GM13976 (cell line): ENCODE measurements around the gene NTRK3.

Experiments
- DNase-seq: peaks from one replicate; pipeline ENCODE4 v3.0.0; 2012; ENCODE audit warnings: low spot score
- in situ Hi-C: fragments of 300-500 bp; cut with MboI; formaldehyde crosslinking; loops from one replicate; pipeline ENCODE4 v1.12.0; 2022; ENCODE audit warnings: low sequenced_read_pairs, mixed read lengths, inconsistent platforms; ENCODE audit not compliant: unreplicated experiment
- TF ChIP-seq, protein P1 (sequence below): IDR thresholded peaks from 2 replicates; pipeline ENCODE4 v1.5.1; 2012; ENCODE audit warnings: borderline replicate concordance, mild to moderate bottlenecking; ENCODE audit not compliant: insufficient read depth; ENCODE audit errors: extremely low read depth, missing control alignments, control extremely low read depth

NTRK3 gene

DNA sequence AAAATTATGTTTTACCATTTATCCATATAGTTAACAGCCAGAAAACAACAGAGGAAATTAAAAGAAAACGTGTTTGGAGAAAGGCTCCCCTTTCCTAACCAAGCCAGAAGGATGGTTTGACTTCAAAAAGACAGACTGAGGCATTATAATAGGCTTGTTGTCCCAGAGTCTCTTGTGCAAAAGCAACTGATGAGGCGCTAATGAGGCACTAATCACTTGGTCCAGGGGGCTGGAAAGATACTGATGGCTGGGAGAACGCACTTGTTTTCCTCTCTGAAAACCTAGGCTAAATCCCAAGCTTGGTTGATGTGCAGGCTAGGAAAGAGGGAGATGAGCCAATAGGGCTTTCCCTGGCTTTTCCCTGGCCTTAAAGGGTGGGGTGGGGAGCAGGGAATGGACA lies 389.6 kb downstream of the NTRK3 start:
- TF ChIP-seq, protein P1, sequence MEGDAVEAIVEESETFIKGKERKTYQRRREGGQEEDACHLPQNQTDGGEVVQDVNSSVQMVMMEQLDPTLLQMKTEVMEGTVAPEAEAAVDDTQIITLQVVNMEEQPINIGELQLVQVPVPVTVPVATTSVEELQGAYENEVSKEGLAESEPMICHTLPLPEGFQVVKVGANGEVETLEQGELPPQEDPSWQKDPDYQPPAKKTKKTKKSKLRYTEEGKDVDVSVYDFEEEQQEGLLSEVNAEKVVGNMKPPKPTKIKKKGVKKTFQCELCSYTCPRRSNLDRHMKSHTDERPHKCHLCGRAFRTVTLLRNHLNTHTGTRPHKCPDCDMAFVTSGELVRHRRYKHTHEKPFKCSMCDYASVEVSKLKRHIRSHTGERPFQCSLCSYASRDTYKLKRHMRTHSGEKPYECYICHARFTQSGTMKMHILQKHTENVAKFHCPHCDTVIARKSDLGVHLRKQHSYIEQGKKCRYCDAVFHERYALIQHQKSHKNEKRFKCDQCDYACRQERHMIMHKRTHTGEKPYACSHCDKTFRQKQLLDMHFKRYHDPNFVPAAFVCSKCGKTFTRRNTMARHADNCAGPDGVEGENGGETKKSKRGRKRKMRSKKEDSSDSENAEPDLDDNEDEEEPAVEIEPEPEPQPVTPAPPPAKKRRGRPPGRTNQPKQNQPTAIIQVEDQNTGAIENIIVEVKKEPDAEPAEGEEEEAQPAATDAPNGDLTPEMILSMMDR = no peak
- DNase-seq = no peak
- in situ Hi-C loops = no loop called here

GRCh38 chr15:87863152-87863551 lies 393.4 kb downstream of the NTRK3 start:
- TF ChIP-seq, protein P1 = no peak
- in situ Hi-C loops = no loop called here
- DNase-seq = no peak

DNA sequence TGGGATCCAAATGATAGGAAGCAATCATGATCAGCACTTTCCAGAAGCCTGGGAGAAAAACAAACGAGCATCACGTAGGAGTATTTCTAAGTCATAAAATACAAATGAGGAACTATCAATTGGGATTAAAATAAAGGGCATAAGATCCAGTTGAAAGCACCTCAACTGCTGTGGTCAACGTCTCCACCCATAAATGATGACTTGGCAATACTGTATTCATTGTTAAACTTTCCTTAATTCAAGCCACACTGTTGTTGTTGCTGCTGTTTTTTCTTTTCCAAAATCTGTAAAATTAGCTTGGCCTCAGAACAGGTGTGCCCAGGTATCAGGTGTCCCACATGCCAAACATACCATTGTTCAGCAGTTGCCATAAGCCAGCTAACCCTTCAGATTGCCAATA lies 395.8 kb downstream of the NTRK3 start:
- DNase-seq = no peak
- TF ChIP-seq, protein P1 = no peak
- in situ Hi-C loops = no loop called here

- in situ Hi-C loops = no loop called here
- no peak for DNase-seq
- TF ChIP-seq, protein P1 = no peak
Measured at GRCh38 chr15:87858651-87859050, 397.9 kb downstream of the NTRK3 start.

GRCh38 chr15:87851497-87851896 lies 405.0 kb downstream of the NTRK3 start:
- DNase-seq = no peak
- in situ Hi-C loops = no loop called here
- TF ChIP-seq, protein P1 = no peak

DNA sequence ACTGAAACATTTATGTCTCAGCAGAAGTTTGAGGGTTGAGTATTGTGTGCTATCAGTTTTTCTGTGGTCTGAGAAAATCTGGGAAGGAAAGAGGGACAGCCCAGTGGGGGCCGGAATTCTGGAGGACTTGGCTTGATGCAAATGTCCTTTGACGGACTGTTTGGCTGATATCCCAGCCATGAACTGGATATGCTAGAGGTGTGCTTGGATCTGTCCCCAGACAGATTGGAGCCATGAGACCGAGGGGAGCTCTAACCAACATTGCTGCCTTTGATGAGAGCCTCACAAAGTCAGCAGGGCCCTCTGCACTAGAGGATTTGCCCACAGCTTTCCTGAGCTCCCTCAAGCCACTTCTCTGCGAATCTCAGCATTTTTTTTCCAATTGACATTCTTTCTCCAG lies 405.6 kb downstream of the NTRK3 start:
- in situ Hi-C loops = no loop called here
- no peak for DNase-seq
- TF ChIP-seq, protein P1 = no peak

DNA sequence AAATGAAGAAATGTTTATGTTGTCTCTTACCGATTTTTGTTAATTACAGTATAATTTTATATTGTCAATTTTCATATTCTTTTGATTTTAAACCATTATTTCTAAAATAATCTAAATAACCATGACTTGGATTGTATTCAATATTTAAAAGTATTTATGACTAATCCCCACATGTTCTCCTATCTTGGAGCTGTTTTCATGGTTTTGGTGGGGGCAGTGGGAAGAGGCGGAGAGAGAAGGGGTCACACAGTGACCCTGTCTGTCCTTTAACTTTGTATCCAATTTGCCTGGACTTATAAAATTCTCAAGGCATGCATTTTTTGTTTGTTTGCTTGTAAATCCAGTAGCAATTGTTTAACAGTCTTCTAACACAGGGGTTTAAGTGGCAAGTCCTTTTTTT lies 407.4 kb downstream of the NTRK3 start:
- in situ Hi-C loops = no loop called here
- TF ChIP-seq, protein P1 = no peak
- DNase-seq = no peak
